HepG2 (cell line): Measurements from ENCODE around the gene CCT4. TPM values are rescaled to one million over a fixed set of nuclear protein-coding genes. Genes with fewer than 3 reads are reported as not detected.

Source experiments
- CENPX ChIP-seq: sonication (generic); formaldehyde crosslinking; IDR thresholded peaks from 2 replicates; pipeline ENCODE4 v1.9.0; 2021; ENCODE audit warnings: mild to moderate bottlenecking, missing genetic modification reagents, moderate library complexity
- ERF ChIP-seq: IDR thresholded peaks from 2 replicates; pipeline ENCODE4 v1.6.1; 2018; ENCODE audit warnings: missing biosample characterization, missing genetic modification reagents
- HNRNPUL1 ChIP-seq: fragments of 200-400 bp; formaldehyde crosslinking; IDR thresholded peaks from 2 replicates; pipeline ENCODE4 v1.6.1; 2017; ENCODE audit warnings: low read depth, mild to moderate bottlenecking, low read length, moderate library complexity
- MLLT10 ChIP-seq: sonication (generic); formaldehyde crosslinking; IDR thresholded peaks from 2 replicates; pipeline ENCODE4 v1.4.0; 2020; ENCODE audit warnings: missing genetic modification reagents
- PAF1 ChIP-seq: IDR thresholded peaks from 2 replicates; pipeline ENCODE4 v1.6.1; 2016; ENCODE audit warnings: missing genetic modification reagents, missing compliant biosample characterization
- PHF20 ChIP-seq: sonication (generic); formaldehyde crosslinking; IDR thresholded peaks from 2 replicates; pipeline ENCODE4 v1.5.0; 2020; ENCODE audit warnings: mild to moderate bottlenecking, missing genetic modification reagents
- REXO4 ChIP-seq: sonication (generic); formaldehyde crosslinking; IDR thresholded peaks from 2 replicates; pipeline ENCODE4 v1.8.0; 2022; ENCODE audit warnings: missing genetic modification reagents, mild to moderate bottlenecking, borderline replicate concordance
- RFXANK ChIP-seq: IDR thresholded peaks from 2 replicates; pipeline ENCODE4 v1.6.1; 2016
- RNF2 ChIP-seq: fragments of 450-650 bp; conservative IDR thresholded peaks from 2 replicates; pipeline ENCODE4 v1.6.1; 2016; ENCODE audit warnings: low read depth
- TOPORS ChIP-seq: sonication (generic); formaldehyde crosslinking; IDR thresholded peaks from 2 replicates; pipeline ENCODE4 v1.8.0; 2023; ENCODE audit warnings: mild to moderate bottlenecking, missing genetic modification reagents
- ZNF235 ChIP-seq: sonication (generic); formaldehyde crosslinking; IDR thresholded peaks from 2 replicates; pipeline ENCODE4 v1.8.1; 2023; ENCODE audit warnings: mild to moderate bottlenecking, missing genetic modification reagents, borderline replicate concordance
- ZNF367 ChIP-seq: sonication (generic); formaldehyde crosslinking; IDR thresholded peaks from 2 replicates; pipeline ENCODE4 v1.4.0; 2020; ENCODE audit warnings: missing genetic modification reagents, borderline replicate concordance
- ZNF572 ChIP-seq: sonication (generic); formaldehyde crosslinking; IDR thresholded peaks from 2 replicates; pipeline ENCODE4 v1.5.1; 2020; ENCODE audit warnings: mild to moderate bottlenecking, missing genetic modification reagents
- ZNF605 ChIP-seq: sonication (generic); formaldehyde crosslinking; IDR thresholded peaks from 2 replicates; pipeline ENCODE4 v1.8.0; 2022; ENCODE audit warnings: mild to moderate bottlenecking, missing genetic modification reagents
- ZNF883 ChIP-seq: sonication (generic); formaldehyde crosslinking; IDR thresholded peaks from 2 replicates; pipeline ENCODE4 v1.5.1; 2020; ENCODE audit warnings: mild to moderate bottlenecking, missing genetic modification reagents; ENCODE audit errors: not compliant biosample characterization
- polyA plus RNA-seq, 8 experiments: library from polyadenylated mRNA; depleted of rRNA in 3 of 8; stranded (reverse) in 7 of 8; unstranded in 1 of 8; fragments of >200 nt; fragmentation: Illumina TruSeq in 4 of 8; extraction: Trizol in 4 of 8; gene quantifications; 2 replicates each; pipeline versions ENCODE4 v1.2.1 to v1.2.3, GENCODE V29; 2011 to 2016; ENCODE audit warnings: low read depth in 4 of 8, missing spikeins in 1 of 8, mixed read lengths in 1 of 8; ENCODE audit not compliant: insufficient read depth in 1 of 8
- total RNA-seq, 5 experiments: library from RNA; depleted of rRNA; stranded (reverse); fragments of >200 nt; fragmentation: Illumina TruSeq; extraction: Trizol; gene quantifications; 2 replicates each; pipeline ENCODE4 v1.2.3, GENCODE V29; 2016; ENCODE audit warnings: low read depth in 1 of 5
- TF ChIP-seq, protein P1 (sequence below): sonication (generic); formaldehyde crosslinking; IDR thresholded peaks from 2 replicates; pipeline ENCODE4 v1.4.0; 2020; ENCODE audit warnings: mild to moderate bottlenecking, missing genetic modification reagents
- TF ChIP-seq, protein P2 (sequence below): sonication (generic); formaldehyde crosslinking; IDR thresholded peaks from 2 replicates; pipeline ENCODE4 v1.8.1; 2023; ENCODE audit warnings: mild to moderate bottlenecking, moderate library complexity, missing genetic modification reagents
- TF ChIP-seq, protein P3 (sequence below): sonication (generic); formaldehyde crosslinking; IDR thresholded peaks from 2 replicates; pipeline ENCODE4 v1.4.0; 2020; ENCODE audit warnings: missing genetic modification reagents
- TF ChIP-seq, protein P4 (sequence below): IDR thresholded peaks from 2 replicates; pipeline ENCODE4 v1.6.1; 2016; ENCODE audit warnings: low read depth, borderline replicate concordance
- TF ChIP-seq, protein P5 (sequence below): sonication (generic); formaldehyde crosslinking; IDR thresholded peaks from 2 replicates; pipeline ENCODE4 v1.9.0; 2021; ENCODE audit warnings: missing genetic modification reagents, borderline replicate concordance
- TF ChIP-seq, protein P6 (sequence below): IDR thresholded peaks from 2 replicates; pipeline ENCODE4 v1.6.1; 2016; ENCODE audit warnings: missing genetic modification reagents, missing compliant biosample characterization

The CCT4 gene
- total and polyA plus RNA-seq, 2 of the 13 experiments (the other 11 are each of a cell fraction or from before 2014, with no cell fraction given), result 138 to 340 TPM

DNA sequence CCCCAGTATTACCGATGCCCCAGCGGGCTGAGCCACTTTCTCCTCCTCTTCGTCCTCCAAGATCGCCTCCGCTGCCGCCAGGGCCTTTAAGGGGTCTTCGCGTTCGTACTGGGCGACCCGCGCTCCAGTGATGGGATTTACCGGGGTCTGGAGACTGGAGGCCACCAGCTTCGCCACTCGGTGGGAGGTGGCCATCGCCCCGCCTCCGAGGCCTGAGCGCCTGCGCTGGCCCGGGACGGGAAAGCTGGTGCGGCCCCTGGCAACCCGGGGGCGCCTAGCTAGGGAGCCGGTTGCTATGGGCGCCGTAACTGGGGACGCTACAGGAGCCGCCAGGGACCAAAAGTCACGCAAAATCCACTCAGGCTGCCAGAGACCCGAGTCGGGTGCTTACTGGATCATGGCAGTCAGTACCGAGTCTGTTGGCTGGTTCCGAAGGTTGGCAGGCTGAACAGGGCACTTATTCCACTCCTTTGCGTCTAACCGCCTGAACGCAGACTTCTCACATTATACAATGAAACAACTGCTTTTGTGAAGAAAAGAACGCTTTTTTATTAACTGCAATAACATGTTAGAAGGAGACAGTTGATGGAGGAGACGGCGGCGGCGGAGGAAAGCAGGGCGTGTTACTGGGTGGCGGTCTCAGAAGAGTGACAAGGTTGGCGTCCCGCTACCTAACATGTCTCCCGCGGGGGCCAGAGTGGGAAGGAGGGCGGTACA is 34.5 kb downstream of the CCT4 start, which contains the start of gene FAM161A (continued):
- TF ChIP-seq, protein P1, sequence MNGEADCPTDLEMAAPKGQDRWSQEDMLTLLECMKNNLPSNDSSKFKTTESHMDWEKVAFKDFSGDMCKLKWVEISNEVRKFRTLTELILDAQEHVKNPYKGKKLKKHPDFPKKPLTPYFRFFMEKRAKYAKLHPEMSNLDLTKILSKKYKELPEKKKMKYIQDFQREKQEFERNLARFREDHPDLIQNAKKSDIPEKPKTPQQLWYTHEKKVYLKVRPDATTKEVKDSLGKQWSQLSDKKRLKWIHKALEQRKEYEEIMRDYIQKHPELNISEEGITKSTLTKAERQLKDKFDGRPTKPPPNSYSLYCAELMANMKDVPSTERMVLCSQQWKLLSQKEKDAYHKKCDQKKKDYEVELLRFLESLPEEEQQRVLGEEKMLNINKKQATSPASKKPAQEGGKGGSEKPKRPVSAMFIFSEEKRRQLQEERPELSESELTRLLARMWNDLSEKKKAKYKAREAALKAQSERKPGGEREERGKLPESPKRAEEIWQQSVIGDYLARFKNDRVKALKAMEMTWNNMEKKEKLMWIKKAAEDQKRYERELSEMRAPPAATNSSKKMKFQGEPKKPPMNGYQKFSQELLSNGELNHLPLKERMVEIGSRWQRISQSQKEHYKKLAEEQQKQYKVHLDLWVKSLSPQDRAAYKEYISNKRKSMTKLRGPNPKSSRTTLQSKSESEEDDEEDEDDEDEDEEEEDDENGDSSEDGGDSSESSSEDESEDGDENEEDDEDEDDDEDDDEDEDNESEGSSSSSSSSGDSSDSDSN (CRISPR knock-in tag), result peak; percentile 77
- no peak for TF ChIP-seq CENPX (CRISPR knock-in tag)
- no peak for TF ChIP-seq MLLT10 (CRISPR knock-in tag)
- 0 out of 2 replicates have a peak, but pooled peaks have one; percentile 69 for TF ChIP-seq RNF2
- TF ChIP-seq REXO4 (CRISPR knock-in tag), result no peak
- TF ChIP-seq, protein P2, sequence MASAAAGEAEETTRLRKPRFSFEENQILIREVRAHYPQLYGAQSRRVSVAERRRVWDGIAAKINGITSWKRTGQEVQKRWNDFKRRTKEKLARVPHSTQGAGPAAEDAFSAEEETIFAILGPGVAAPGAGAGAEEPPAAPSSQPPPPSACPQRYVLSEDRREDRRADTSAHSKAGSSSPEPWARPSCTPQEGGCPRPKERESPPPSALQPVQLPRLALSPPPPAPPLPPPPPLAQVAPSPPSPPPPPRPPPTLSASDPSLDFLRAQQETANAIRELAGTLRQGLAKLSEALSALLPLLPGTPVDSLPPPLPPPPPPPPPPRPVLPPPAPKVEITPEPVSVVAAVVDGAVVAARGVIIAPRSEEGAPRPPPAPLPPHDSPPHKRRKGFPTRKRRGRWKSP, result peak; percentile 48; the same call in 1 of the 2 replicates
- TF ChIP-seq, protein P3, sequence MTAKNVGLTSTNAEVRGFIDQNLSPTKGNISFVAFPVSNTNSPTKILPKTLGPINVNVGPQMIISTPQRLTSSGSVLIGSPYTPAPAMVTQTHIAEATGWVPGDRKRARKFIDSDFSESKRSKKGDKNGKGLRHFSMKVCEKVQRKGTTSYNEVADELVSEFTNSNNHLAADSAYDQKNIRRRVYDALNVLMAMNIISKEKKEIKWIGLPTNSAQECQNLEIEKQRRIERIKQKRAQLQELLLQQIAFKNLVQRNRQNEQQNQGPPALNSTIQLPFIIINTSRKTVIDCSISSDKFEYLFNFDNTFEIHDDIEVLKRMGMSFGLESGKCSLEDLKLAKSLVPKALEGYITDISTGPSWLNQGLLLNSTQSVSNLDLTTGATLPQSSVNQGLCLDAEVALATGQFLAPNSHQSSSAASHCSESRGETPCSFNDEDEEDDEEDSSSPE, result peak; percentile 98
- TF ChIP-seq ZNF572 (CRISPR knock-in tag), result peak; percentile 54
- TF ChIP-seq ZNF883 (CRISPR knock-in tag), result peak; percentile 90
- TF ChIP-seq, protein P4, sequence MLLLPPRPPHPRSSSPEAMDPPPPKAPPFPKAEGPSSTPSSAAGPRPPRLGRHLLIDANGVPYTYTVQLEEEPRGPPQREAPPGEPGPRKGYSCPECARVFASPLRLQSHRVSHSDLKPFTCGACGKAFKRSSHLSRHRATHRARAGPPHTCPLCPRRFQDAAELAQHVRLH (CRISPR knock-in tag), result peak; percentile 66; the same call in 1 of the 2 replicates
- peak; percentile 86; the same call in 1 of the 2 replicates for TF ChIP-seq TOPORS
- no peak for TF ChIP-seq PAF1 (CRISPR knock-in tag)
- peak; percentile 82 for TF ChIP-seq ZNF605 (CRISPR knock-in tag)
- TF ChIP-seq, protein P5, sequence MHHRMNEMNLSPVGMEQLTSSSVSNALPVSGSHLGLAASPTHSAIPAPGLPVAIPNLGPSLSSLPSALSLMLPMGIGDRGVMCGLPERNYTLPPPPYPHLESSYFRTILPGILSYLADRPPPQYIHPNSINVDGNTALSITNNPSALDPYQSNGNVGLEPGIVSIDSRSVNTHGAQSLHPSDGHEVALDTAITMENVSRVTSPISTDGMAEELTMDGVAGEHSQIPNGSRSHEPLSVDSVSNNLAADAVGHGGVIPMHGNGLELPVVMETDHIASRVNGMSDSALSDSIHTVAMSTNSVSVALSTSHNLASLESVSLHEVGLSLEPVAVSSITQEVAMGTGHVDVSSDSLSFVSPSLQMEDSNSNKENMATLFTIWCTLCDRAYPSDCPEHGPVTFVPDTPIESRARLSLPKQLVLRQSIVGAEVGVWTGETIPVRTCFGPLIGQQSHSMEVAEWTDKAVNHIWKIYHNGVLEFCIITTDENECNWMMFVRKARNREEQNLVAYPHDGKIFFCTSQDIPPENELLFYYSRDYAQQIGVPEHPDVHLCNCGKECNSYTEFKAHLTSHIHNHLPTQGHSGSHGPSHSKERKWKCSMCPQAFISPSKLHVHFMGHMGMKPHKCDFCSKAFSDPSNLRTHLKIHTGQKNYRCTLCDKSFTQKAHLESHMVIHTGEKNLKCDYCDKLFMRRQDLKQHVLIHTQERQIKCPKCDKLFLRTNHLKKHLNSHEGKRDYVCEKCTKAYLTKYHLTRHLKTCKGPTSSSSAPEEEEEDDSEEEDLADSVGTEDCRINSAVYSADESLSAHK (CRISPR knock-in tag), result peak; percentile 28; the same call in 1 of the 2 replicates
- TF ChIP-seq, protein P6, sequence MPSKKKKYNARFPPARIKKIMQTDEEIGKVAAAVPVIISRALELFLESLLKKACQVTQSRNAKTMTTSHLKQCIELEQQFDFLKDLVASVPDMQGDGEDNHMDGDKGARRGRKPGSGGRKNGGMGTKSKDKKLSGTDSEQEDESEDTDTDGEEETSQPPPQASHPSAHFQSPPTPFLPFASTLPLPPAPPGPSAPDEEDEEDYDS, result 0 out of 2 replicates have a peak, but pooled peaks have one; percentile 19
- no peak for TF ChIP-seq HNRNPUL1
- 0 out of 2 replicates have a peak, but pooled peaks have one; percentile 23 for TF ChIP-seq ZNF235 (CRISPR knock-in tag)
- TF ChIP-seq ZNF367 (CRISPR knock-in tag), result no peak
- TF ChIP-seq RFXANK (CRISPR knock-in tag), result 0 out of 2 replicates have a peak, but pooled peaks have one; percentile 18
- TF ChIP-seq PHF20 (CRISPR knock-in tag), result 0 out of 2 replicates have a peak, but pooled peaks have one; percentile 28
- peak; percentile 75; the same call in 1 of the 2 replicates for TF ChIP-seq ERF (CRISPR knock-in tag)
